CD4-positive, alpha-beta T cell treated with Interleukin-12 subunit alpha and Interleukin-12 subunit beta, for 1 hour (primary cell): ENCODE results near the gene UBL4A.

Experiments used
- DNase-seq: peaks from one replicate; pipeline ENCODE4 v3.0.0-alpha.2; 2020

UBL4A gene

DNA sequence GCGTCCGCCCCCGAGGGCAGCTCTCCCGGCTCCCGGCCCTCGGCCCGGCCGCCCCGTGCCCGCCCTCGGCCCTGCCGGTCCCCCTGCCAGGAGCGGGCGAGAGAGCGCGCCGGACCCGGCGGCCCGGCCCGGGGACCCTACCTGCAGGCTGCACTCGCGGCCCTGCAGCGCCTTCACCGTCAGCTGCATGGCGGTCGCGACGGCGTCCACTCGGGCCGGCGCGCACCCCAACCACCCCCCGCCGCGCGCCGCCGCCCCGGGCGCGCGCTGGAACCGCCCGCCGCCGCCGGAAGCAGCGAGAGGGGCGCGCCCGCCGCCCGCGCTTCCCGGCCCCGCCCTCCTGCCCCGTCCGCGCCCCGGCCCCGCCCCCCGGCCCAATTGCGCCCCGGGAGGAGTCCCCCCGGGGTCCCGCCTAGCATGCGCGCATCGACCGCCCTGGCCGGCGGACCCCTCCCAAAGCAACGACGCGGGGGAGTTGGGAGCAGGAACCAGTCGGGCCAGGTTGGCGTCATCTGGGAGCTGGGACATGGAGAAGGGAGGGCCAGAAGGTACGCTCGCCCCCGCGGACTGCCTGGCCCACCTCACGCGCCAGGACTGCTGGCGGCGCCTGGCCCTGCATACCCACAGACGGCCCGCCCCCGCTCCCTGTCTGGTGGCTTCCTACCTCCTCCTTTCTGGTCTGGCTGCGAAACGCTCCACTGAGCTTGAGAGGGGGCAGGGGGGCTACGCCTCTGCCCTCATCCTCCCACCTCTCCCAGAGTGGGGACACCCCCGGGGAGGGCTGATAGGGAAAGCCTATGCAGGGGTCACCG is at the start of gene UBL4A:
Gene UBL4A (minus strand): TSS at position 220 of the 812 bp plus-strand sequence. CDS start 31 bp downstream, at position 189.
- peak; percentile 70 for DNase-seq

DNA sequence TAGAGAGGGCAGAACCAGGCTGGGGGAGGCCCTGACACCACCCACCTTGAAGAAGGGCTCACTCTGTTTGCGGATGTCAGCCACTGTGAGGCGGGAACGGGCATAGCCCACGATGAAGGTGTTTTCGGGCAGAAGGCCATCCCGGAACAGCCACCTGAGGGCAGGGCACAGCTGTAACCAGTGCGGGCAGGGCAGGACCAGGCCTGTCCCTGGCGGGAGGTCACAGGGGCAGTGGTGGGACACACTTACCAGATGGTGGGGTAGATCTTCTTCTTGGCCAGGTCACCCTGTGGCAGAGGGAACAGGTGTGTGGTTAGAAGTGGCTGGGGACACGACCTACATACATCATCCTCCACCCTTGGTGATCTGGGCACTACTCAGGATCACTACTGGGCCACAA is 49.5 kb upstream of the UBL4A start:
- DNase-seq: no peak

DNA sequence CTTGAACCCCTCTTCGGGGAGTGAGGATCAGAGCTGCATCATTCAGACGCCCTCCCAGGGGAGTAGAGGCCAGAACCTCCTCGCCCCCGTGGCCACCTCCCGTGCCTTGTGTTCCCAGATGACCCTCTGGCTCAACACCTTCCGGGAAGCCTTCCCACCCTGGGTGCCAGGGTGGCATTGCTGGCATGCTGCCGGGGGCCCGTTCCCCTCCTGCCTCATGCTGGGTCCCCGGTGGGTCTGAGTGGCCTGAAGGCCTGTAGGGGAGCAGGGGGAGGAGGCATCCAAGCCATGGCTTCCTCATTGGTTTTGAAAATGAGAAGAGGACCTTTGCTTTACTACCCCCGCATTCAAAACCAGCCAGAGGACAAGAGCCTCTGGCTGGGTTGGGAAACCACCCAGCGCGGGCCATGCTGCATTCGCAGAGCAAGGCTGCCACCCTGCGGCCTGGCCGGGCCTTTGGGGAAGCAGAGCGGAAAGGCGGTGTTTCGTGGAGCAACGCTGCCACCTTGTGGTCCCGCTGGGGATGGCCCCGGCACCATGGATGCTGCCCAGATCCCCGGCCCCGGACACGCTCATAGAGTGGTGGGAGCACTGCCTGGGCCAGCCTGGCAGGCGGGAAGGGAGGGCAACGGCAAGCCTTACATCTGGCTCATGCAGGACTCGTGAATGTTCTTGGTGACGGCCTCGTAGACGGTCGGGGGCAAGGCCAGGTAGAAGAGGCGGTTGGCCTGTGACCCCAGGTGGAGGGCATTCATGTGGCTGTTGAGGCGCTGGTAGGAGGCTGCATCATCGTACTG is 48.3 kb upstream of the UBL4A start:
- peak; percentile 88 for DNase-seq

DNA sequence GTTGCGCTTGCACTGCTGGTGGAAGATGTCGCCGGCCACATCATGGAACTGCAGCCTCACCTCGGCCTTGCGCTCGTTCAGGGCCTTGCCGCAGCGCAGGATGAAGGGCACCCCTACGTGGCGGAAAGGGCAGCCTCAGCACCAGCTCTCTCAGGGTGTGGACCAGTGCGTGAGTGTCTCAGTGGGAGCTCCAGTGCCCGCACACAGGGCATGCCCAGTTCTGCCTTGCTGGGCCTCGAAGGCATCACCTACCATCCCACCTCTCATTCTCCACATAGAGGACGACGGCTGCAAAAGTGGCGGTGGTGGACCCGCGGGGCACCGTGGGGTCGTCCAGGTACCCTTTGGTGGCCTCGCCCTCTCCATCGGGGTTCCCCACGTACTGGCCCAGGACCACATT is 46.3 kb upstream of the UBL4A start:
- no peak for DNase-seq

DNA sequence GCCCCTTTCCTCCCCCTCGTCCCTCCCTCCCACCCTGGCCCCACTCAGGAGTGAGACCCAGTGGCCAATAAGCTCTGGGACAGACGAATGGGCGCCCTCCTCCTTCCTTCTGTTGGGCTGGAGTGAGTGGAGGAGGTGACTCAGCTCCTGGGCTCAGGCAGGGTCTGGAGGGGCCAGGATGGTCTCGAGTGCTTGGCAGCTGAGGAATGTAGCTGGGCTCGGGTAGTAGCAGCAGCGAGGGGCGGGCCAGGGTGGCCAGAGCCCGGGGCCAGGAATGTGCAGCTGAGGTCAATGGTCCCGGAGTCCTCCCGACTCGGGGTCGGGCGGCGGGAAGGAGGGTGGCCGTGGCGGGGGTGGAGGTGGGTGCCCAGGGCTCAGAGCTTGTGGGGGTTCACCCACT is 45.2 kb upstream of the UBL4A start:
- no peak for DNase-seq

DNA sequence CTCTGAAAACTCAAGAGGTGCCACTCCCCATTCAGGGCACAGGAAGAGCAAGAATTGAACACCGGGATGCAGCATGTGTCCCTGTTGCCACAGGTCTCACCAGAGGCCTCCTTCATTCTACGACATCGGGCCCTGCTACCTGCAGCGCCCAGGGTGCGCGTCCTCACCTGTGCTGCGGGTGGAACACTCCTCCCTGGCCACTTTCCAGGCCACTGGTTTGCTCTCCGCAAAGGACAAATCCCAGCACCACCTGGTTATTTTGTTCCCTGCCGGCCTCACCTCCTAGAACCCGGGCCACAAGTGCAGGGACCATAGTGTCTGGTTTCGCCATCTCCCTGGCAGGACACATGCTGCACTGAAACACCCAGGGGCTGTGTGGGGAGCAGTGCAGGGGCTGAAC is 43.9 kb upstream of the UBL4A start:
- no peak for DNase-seq

DNA sequence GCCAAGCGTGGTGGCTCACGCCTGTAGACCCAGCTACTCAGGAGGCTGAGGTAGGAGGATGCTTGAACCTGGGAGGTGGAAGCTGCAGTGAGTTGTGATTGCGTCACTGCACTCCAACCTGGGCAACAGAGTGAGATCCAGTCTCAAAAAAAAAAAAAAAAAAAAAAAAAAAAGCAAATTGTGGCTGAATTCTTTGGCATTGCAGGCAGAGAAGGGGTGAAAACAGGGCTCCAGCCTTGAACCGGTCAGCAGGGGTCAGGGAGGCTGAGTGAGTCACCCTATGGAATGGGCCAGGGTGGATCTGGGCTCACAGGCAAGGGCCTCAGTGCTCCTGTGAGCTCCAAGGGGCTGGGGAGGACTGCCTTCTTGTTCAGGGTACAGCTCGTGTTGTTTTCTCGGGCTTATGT is 42.8 kb upstream of the UBL4A start:
- DNase-seq: no peak

DNA sequence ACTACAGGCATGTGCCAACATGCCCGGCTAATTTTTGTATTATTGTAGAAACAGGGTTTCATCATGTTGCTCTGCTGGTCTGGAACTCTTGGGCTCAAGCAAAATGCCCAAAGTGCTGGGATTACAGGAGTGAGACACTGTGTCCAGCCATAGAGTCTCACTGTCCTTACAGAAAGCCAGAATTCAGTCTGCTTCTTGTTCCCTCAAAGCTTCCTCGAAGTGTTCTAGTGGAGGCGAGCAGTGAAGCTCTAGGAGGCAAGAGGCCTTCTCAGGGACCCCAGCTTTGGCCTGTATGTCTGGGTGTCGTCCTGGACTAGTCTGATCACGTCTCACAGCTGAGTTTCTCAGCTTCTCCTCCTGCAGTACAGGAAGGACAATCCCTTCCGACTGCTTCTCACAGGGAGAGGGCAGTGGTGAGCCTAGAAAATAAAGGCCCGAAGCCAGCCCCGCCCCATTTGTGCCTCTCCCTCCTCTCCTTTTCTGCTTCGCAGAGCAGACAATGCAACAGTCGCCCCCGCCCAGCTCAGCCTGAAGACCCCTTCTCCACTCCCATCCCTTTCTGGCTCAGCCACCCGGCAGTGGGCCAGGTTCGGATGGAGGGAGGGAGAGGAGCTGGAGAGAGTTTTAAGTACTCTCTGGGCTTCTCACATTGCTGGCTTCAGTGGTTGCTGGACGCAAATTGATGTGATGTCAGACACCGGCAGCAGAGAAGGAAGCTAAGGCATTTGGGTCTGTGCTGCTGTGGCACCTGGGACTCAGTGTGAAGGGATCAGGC is 40.7 kb upstream of the UBL4A start:
- peak; percentile 63 for DNase-seq

DNA sequence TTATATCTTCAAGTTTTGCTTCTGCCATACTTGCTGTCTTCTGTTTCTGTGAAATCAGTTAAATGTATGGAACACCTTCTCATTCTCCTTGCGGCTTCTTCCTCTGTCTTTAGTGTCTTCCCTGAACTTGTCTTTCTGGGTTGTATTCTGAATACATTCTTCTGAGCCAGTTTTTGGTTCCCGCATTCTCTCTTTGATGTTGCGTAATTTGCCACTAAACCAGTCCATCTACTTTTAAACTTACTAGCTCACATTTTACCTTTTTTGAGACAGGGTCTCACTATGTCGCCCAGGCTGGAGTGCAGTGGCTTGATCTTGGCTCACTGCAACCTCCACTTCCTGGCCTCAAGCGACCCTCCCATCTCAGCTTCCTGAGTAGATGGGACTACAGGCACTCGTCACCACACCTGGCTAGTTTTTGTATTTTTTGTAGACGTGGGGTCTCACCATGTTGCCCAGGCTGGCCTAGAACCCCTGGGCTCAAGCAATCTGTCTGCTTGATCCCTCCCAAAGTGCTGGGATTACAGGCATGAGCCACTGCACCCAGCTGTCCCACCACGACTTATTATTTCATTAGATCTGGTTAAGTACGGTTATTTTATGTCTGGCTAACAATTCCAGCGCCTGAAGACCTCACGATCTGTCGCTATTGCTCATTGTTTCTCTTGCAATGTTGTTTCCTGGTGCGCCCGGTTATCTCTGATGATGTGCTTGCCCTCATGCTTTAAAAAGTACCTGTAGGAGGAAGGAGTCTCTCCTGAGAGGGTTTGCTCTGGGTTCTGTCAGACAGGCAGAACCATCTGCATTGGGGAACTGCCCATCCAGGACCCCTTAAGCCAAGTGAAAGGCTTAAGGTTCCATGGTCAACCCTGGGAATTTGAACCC is 39.4 kb upstream of the UBL4A start:
- no peak for DNase-seq

DNA sequence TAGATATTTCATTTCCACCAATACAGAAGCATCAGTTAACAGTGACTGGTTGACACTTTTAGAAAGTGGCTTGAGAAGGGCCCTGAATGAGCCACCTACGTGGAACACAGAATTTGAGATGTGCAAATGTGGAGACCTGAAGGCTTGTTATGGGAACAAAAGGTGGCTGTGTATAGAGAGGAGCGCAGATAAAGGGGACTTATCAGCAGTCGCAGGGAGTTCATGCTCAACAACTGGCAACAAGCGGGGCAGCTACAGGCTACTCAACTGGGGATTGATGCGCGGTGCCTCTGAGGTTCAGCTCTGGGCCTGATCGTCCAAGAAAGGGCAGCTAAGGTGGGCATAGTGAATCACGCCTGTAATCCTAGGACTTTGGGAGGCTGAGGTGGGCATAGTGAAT is 33.0 kb upstream of the UBL4A start:
- no peak for DNase-seq

DNA sequence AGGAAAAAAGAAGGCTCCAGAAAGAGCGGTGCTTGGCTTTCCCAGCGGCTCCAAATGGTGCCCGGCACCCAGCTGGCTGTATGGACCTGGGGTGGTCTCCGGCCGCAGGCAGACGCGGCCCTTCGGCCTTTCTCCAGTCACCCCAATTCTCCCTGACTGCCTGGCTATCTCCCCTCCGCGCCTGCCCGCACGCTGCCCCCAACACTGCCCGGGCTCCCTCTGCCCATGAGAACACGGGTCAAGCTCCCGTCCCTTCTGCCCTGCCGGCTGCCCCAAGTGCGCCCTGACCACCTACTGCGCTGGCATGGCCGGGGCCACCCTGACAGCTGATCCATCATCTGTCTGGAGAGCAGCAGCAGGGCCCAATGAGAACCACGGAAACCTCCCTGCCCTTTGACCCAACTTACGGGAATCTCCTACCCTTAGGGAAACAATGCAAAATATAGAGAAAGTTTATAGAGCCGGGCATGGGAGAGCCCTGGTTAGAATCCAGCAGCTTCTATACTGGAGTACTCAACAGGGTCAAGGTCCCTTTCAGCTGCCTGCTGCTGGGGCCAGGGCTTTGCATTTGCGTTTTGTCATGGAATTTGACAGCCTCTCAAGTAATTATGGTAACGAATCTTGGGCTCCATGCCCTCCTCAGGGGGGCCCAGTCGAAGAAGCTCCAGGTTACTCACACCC is 30.8 kb upstream of the UBL4A start:
- DNase-seq: no peak

DNA sequence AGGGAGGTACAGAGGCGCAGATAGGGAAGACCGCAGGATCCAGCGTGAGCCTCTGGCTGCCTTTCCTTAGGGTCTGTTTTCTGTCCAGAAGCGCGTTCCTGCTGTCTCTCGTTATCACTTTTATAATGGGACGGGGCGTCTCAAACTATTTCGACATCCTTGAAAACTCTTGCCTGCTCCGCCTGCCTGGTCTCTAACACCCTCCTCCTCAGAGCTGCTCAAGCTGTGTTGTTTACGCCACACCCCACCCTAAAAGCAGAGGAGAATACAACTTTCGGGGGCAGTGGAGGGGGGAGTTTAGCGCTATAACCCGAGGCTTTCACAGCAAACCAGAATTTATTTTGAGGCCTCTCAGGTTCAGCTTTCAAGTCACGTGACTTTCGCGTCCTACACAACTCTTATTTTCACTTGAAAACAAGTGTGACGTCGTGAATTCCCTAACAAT is 30.3 kb upstream of the UBL4A start:
- DNase-seq: peak; percentile 35

DNA sequence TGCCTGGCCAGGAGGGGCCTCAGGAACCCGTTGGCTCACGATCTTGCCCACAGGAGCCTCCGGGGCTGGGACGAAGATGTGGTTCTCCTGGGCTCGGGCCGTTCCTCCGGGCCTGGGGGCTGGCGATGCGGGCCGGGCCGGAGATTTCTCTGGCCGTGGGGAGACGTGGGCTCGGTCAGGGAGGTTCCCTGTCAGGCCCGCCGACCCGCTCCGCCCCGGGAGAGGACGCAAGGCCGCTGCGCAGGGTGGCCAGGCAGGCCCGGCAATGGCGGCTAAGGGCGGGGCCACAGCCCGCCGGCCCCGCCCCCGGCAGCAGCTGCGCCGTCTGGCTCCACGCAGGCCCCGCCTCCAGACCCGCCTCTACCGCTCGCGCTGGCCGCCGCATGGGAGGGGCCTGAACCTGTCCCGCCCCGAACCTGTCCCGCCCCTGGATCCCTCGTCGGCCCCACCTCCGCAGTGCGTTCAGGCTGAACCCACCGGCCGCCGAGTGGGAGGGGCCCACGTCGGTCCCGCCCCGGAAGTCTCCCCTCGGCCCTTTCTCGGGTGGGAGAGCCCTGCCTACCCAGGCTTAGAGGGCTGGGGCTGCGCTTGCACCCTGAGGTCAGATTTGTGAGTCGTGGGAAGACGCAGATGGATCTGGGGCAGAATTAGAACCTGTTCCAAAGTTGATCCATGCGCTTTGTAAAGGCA is 29.7 kb upstream of the UBL4A start, which contains the start of gene FAM3A:
Gene FAM3A (minus strand): TSS at position 267 of the 690 bp plus-strand sequence. CDS start 460 bp downstream, outside the sequence.
- peak; percentile 94 for DNase-seq

DNA sequence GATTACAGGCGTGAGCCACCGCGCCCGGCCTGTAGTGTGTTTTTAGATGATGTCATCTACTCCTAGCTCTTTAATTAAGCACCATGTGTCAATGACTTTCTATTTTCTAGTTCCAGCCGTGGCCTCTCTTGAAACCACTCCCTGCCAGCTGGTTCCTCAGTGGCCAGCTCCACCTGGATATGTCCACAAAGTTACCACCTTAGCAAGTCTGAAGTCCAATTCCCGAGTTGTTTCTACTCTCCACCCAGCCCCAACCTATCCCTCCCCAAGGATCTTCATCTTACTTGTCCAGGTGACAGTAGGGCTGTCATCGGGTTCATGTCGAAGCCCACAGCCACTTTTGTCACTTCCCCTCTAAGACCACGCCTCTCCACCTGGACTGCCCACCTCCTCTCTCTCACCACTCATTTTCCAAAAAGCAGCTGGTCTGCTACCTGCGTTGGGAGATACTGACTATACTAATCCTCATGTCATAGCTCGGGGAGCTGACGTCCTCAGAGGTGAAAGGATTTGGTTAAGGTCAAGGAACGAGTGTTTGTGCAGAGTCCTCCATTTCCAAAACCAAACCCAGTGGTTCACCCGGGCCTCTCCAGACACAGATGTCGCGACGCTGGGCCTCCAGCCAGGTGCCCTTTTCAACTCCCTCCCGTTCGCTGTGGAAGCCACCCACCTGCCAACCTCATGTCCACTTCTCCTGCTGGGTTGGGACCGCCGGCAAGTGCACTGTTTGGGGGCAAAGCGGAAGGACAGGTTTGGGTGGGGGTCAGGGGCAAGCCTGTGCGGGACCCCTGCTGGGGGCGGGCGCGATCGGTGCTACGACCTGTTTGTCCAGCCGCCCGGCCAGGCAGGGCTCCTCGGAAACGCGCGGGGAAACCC is 28.9 kb upstream of the UBL4A start:
- peak; percentile 35 for DNase-seq

DNA sequence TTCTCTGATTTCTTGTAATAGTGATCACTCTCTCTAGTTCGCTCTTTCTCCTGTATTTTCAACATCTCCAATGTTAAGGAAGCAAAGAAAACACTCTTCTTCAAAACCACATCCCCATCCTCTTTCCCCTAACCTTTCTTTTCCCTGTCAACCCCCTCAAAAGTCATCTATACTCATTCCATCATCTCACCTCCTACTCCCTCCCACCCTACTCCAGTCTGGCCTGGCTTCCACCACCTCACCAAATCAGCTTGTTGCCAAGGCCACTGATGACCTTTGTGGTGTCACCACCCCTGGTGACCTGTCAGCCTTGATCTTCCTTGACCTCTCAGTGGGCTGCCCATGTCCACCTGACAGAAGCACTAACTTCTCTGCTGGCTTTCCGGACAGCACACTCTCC is 27.3 kb upstream of the UBL4A start:
- DNase-seq: no peak

DNA sequence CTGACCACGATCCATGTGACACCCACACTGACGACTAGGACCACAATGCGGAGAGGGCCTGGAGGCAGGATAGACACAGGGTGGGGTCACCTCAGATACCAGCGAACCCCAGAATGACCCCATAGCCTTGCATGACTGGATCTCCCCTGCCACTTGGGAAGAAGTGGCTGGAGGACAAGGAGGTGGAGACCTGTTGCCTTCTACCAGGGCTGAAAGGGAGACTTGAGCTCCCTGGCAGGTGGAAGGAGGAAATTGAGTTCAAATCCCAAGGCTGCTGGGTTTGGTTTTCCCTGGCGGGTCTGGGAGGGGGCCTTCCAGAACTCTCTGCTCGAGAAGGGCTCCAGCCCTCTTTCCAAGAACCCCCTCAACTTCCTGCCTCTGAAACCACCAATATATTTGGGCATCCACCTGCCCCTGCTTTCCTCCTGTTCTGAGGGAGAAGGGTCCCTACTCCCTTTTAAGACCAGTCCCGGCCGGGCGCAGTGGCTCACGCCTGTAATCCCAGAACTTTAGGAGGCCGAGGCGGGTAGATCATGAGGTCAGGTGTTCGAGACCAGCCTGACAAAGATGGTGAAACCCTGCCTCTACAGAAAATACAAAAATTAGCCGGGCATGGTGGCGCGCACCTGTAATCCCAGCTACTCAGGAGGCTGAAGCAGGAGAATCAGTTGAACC is 26.6 kb upstream of the UBL4A start:
- no peak for DNase-seq

DNA sequence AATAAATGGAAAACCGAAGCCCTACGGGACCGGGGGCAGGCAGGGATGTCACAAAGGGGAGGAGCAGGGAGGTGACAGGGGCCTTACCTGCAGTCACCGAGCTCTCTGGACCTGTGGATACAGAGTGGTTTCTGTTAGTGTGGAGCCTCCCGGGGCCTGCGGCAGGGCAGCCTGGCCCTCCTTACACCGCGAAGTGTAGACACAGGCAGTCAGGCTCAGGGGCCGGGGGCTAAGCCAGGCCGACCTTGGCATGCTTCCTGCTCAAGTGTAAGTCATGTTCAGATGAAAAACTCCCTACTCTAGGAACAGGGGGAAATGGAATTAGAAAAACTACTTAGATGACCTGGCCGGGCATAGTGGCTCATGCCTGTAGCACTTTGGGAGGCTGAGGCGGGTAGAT is 25.3 kb upstream of the UBL4A start:
- no peak for DNase-seq

DNA sequence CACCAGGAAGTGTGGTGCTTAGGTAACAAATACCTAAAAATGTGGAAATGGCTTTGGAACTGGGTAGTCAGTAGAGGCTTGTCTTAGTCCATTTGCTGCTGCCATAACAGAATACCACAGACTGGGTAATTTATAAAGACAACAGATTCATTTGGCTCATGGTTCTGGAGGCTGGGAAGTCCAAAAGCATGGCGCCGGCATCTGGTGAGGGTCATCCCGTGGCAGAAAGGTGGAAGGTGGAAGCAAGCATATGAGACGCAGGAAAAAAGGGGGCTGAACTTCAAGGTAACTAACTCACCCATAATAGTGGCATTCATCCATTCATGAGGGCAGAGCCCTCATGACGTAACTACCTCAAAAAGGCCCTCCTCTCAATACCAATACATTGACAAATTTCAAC is 23.0 kb upstream of the UBL4A start:
- DNase-seq: no peak

DNA sequence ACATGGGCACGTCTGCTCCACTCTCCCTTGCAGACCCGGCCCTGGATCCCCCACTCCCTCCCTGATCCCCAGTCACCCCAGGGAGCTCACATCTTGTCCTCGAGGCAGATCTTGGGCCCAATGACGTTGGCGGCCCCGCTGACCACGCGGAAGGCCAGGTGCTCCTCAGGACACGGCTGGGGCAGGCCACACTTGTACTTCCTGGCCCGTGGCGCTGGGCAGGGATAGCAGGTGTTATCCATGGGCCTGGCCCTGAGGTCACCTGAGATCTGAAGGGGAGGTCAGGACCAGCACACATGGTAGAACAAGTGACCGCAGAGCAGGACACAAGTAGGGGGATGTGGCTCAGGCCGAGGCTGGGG is 21.9 kb upstream of the UBL4A start:
- no peak for DNase-seq
